Thoracic aorta (tissue), 2 donors: ENCODE measurements around the gene CUL9. TPM values are rescaled to one million over a fixed set of nuclear protein-coding genes. Genes with fewer than 3 reads are reported as not detected.

Experiments used
- ATAC-seq: fragments of 150-250 bp; one replicate; pipeline ENCODE4 v1.8.0; 2017; ENCODE audit warnings: low read depth; ENCODE audit not compliant: insufficient number of reproducible peaks, low FRiP score
- DNase-seq: peaks from one replicate; pipeline ENCODE4 v3.0.0-alpha.2; 2020; ENCODE audit warnings: low spot score
- H3K27ac ChIP-seq, 2 donors: fragments of 200-600 bp; sonication (generic); 1 replicate in 1 of 2; 2 replicates in 1 of 2; pipeline ENCODE4 v1.5.1; 2016; ENCODE audit warnings: mild to moderate bottlenecking in 2 of 2, moderate library complexity in 2 of 2
- H3K27me3 ChIP-seq: fragments of 200-600 bp; sonication (generic); replicated peaks from 2 replicates; pipeline ENCODE4 v1.6.0; 2016; ENCODE audit warnings: mild to moderate bottlenecking; ENCODE audit not compliant: insufficient read depth
- H3K36me3 ChIP-seq: fragments of 200-600 bp; sonication (generic); one replicate; pipeline ENCODE4 v1.5.1; 2016
- H3K4me1 ChIP-seq, 2 donors: fragments of 200-600 bp; sonication (generic); 1 replicate in 1 of 2; 2 replicates in 1 of 2; pipeline versions ENCODE4 v1.5.1 to v1.6.0; 2016; ENCODE audit warnings: low read depth in 2 of 2, mild to moderate bottlenecking in 1 of 2; ENCODE audit not compliant: control insufficient read depth in 1 of 2
- H3K4me3 ChIP-seq: fragments of 200-600 bp; sonication (generic); 2 replicates; pipeline ENCODE4 v1.5.1; 2016; ENCODE audit warnings: mild to moderate bottlenecking
- H3K9me3 ChIP-seq: fragments of 200-600 bp; sonication (generic); 2 replicates; pipeline ENCODE4 v1.5.1; 2016
- total RNA-seq, 2 donors: library from RNA; depleted of rRNA; stranded (reverse); fragments of >200 nt; gene quantifications; one replicate each; pipeline versions ENCODE4 v1.1.0 to v1.2.3, GENCODE V29; 2016
- TF ChIP-seq, protein P1 (sequence below): fragments of 200-600 bp; sonication (generic); IDR thresholded peaks from one replicate; pipeline ENCODE4 v1.5.1; 2019; ENCODE audit warnings: antibody characterized with exemption

CUL9 gene
- total RNA-seq, 2 donors from 2014 or later: 30.3 to 41.2 TPM

DNA sequence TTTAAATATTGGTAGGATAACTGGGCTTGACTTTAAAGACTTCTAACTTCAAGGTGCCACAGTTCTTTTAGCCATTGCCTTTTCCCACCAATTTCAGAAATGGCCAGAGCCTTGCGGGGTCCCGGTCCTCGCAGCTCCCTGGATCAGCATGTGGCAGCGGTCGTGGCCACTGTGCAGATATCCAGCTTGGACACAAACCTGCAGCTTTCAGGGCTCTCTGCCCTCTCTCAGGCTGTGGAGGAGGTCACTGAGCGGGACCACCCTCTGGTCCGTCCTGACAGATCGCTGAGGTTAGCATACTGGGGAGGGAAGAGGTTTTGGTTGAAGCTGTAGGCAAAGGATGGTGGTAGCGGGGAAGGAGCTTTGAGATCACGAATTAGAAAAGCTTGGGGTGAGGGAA lies 6.4 kb downstream of the CUL9 start:
- DNase-seq: no peak
- peaks cover 57% of the 10 kb centered on the region for H3K36me3 ChIP-seq

DNA sequence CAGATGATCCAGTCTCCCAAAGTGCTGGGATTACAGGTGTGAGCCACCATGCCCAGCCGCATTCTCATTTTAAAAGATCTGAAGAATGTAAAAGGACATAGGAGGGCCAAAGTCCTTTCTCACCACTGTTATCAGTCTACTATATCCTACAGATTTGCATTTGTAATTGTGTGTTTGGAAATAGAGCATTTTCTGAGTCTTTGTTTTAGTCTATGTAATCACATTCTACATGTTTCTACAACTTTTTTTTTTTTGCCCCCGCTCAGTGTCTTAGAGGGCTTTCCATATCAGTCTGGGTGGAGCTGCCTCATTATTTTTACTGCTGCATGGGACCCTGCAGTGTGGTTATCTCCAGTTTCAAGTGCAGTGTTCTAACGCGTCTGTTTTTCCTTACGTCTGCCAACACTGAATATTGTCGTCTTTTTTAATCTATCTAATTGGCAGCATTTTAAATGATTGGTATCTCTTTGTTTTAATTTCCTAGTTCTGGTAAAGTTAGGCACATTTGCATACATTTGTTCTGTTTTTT lies 7.8 kb downstream of the CUL9 start:
- TF ChIP-seq, protein P1, sequence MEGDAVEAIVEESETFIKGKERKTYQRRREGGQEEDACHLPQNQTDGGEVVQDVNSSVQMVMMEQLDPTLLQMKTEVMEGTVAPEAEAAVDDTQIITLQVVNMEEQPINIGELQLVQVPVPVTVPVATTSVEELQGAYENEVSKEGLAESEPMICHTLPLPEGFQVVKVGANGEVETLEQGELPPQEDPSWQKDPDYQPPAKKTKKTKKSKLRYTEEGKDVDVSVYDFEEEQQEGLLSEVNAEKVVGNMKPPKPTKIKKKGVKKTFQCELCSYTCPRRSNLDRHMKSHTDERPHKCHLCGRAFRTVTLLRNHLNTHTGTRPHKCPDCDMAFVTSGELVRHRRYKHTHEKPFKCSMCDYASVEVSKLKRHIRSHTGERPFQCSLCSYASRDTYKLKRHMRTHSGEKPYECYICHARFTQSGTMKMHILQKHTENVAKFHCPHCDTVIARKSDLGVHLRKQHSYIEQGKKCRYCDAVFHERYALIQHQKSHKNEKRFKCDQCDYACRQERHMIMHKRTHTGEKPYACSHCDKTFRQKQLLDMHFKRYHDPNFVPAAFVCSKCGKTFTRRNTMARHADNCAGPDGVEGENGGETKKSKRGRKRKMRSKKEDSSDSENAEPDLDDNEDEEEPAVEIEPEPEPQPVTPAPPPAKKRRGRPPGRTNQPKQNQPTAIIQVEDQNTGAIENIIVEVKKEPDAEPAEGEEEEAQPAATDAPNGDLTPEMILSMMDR: no peak
- no peak for ATAC-seq
- no peaks in the 10 kb centered on the region for H3K27me3 ChIP-seq
- no peak overlapping the region for H3K27ac ChIP-seq
- peaks cover 0 to under 1% of the 10 kb centered on the region in 2 donors for H3K4me1 ChIP-seq
- H3K36me3 ChIP-seq: peaks cover 60% of the 10 kb centered on the region
- no peak overlapping the region for H3K4me3 ChIP-seq
- H3K9me3 ChIP-seq: no peaks in the 10 kb centered on the region
- DNase-seq: no peak

More for the DNA sequence above, 6.4 kb downstream of the CUL9 start:
- no peaks in the 10 kb centered on the region for H3K27me3 ChIP-seq
- H3K4me1 ChIP-seq: peaks cover 0 to 12% of the 10 kb centered on the region in 2 donors
- no peaks in the 10 kb centered on the region for H3K9me3 ChIP-seq
- no peak overlapping the region for H3K27ac ChIP-seq
- H3K4me3 ChIP-seq: no peak overlapping the region
- ATAC-seq: no peak
- TF ChIP-seq, protein P1: no peak

DNA sequence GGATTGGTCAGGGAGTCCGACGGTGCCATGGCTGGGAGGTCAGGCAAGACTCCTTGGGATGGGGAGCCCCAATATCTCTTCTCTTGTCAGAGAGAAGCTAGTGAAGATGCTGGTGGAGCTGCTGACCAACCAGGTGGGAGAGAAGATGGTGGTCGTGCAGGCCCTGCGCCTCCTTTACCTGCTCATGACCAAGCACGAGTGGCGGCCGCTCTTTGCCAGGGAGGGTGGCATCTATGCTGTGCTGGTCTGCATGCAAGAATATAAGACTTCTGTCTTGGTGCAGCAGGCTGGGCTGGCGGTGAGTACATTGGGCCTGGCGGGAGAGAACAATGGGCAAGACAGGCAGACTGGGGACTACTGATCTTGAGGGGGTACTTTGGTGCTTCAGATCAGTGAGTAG lies 10.9 kb downstream of the CUL9 start:
- Histone ChIP-seq H3K27me3 (no peaks in the 10 kb centered on the region), H3K9me3 (no peaks in the 10 kb centered on the region), H3K4me1 (no peaks in the 10 kb centered on the region), H3K36me3 (peaks cover 51% of the 10 kb centered on the region), H3K4me3 (no peak overlapping the region), H3K27ac (no peak overlapping the region)
- DNase-seq: no peak
- no peak for ATAC-seq
- TF ChIP-seq, protein P1: no peak

DNA sequence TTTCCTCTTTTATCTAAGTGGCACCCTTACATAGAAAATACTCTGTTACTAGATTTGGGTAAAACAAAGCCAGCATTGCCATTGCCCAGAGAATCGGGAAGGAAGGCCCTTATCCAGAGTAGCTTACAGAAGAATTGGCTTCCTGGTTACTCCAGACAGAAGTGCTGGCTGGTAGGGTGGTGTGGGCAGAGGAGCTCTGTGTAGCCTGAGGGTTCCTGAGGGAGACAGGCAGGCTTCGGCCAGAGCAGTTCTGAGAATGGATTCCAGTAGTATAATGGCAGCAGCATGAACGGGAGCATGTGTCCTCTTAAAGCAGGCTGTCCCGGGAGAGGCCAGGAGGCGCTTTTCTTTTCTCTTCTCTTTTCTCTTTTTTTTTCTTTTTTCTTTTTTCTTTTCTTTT lies 11.9 kb downstream of the CUL9 start:
- Histone ChIP-seq H3K27ac (no peak overlapping the region), H3K9me3 (no peaks in the 10 kb centered on the region), H3K36me3 (peaks cover 46% of the 10 kb centered on the region), H3K27me3 (no peaks in the 10 kb centered on the region), H3K4me1 (no peaks in the 10 kb centered on the region), H3K4me3 (no peak overlapping the region)
- ATAC-seq (no peak), DNase-seq (no peak)
- TF ChIP-seq, protein P1: no peak

DNA sequence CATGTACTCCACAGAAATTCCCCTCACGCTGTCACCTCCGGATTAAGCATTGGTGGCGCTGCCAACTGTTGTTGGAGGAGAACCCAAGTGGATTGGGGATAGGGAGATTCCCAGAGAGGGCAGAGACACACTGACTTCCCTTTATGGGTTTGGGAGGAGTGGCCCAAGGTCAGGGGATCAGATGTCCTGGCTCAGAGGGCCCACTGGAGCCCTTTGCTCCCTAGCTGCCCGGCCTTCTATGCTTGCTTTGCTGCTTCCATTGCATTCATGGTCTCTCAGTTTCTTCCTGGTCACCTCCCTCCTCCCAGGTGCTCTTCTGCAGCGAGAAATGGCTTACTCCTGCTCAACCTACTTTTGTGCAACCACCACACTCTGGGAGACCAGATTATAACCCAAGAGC lies 14.3 kb downstream of the CUL9 start:
- DNase-seq (no peak), ATAC-seq (no peak)
- TF ChIP-seq, protein P1: no peak
- H3K4me1 ChIP-seq: no peaks in the 10 kb centered on the region
- no peak overlapping the region for H3K4me3 ChIP-seq
- H3K36me3 ChIP-seq: peaks cover 49% of the 10 kb centered on the region
- H3K27ac ChIP-seq: no peak overlapping the region
- H3K9me3 ChIP-seq: no peaks in the 10 kb centered on the region
- H3K27me3 ChIP-seq: no peaks in the 10 kb centered on the region
